ENCODE results near the gene SMIM38.

SMIM38 gene

DNA sequence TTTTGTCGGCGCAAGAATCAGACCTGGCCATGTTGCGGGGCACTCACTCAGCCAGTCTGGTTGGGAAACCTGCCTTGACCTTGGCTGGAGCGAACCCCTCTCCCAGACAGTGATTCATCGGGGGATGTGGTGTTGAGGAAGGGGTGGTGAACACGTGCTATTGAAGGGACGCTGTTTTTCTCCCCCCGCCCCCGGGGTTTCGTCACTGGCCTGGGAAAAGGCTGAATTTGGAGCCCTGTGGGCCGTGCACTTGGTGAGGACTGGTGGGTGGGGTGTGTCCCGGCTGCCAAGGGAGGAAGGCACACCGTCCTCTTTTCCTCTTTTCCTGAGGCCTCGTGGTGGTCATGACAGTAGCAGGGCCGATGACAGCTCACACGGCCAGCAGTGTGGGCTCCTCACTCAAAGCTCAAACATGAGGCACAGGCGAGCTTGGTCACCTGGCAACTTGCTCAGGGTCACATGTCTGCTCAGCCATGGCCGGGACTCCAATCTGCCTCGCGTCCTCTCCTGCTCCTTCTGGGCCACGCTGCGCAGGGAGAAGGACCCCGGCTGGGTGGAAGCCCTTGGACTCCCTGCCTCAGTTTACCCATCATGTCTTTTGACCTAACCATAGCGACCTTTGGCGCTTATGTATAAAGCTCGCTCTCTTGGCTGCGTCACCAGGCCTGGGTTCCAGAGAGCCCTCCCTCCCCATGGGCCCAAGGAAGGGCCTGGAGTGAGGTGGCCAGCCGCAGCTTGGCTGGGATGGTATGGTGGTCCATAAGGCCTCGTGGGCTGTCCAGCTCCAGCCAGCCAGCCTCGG is 49.4 kb downstream of the SMIM38 start:
- no peak for DNase-seq
